Measurements from ENCODE around the gene BRSK2. TPM values are rescaled to one million over a fixed set of nuclear protein-coding genes. Genes with fewer than 3 reads are reported as not detected.

Gene BRSK2
- total RNA-seq, 3 donors from 2014 or later = 0.15 to 0.80 (median 0.66) TPM

DNA sequence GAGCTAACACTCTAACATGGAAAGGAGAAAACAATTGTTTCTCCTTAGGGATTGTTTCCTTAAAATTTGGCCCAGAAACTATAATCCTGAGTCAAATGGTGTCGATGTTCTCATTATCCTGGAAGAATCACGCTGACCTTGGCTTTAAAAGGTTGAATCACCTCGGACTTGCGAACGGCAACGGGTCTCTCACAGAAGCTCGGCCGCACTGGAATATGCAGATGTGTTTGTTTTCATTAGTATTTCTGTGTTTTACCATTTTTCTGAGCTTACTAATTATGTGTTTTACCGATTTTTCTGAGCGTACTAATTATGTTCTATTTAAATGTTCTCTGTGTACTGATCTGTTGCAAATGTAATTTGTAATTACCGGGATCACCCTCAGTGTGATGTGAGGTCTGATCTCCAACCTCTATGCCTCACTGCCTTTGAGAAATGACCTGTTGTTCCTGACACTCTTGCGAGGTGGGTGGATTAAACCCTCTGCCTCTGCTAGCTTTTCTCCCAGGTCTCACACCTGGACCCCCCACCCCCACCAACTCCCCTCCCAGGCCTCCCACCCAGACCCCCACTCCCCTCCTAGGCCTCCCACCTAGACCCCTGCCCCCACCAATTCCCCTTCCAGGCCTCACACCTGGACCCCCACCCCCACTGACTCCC is 38.3 kb upstream of the BRSK2 start:
- no peak for DNase-seq (ENCODE audit: low spot score in 2 of 2)
- Histone ChIP-seq H3K27ac (no peak overlapping the region), H3K36me3 (no peaks in the 10 kb centered on the region), H3K27me3 (peaks cover 0 to 14% of the 10 kb centered on the region in 2 donors), H3K4me1 (no peaks in the 10 kb centered on the region), H3K9me3 (no peaks in the 10 kb centered on the region), H3K4me3 (no peak overlapping the region)
- TF ChIP-seq, protein P1, sequence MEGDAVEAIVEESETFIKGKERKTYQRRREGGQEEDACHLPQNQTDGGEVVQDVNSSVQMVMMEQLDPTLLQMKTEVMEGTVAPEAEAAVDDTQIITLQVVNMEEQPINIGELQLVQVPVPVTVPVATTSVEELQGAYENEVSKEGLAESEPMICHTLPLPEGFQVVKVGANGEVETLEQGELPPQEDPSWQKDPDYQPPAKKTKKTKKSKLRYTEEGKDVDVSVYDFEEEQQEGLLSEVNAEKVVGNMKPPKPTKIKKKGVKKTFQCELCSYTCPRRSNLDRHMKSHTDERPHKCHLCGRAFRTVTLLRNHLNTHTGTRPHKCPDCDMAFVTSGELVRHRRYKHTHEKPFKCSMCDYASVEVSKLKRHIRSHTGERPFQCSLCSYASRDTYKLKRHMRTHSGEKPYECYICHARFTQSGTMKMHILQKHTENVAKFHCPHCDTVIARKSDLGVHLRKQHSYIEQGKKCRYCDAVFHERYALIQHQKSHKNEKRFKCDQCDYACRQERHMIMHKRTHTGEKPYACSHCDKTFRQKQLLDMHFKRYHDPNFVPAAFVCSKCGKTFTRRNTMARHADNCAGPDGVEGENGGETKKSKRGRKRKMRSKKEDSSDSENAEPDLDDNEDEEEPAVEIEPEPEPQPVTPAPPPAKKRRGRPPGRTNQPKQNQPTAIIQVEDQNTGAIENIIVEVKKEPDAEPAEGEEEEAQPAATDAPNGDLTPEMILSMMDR (IDR thresholded peaks at IDR 0.05) = no peak
- no peak for TF ChIP-seq POLR2AphosphoS5 (IDR thresholded peaks at IDR 0.05)
- no peak for TF ChIP-seq POLR2A (IDR thresholded peaks at IDR 0.05)
- intact Hi-C loops (cut with DNase I; ENCODE audit: low total_unique reads) = no loop called here

DNA sequence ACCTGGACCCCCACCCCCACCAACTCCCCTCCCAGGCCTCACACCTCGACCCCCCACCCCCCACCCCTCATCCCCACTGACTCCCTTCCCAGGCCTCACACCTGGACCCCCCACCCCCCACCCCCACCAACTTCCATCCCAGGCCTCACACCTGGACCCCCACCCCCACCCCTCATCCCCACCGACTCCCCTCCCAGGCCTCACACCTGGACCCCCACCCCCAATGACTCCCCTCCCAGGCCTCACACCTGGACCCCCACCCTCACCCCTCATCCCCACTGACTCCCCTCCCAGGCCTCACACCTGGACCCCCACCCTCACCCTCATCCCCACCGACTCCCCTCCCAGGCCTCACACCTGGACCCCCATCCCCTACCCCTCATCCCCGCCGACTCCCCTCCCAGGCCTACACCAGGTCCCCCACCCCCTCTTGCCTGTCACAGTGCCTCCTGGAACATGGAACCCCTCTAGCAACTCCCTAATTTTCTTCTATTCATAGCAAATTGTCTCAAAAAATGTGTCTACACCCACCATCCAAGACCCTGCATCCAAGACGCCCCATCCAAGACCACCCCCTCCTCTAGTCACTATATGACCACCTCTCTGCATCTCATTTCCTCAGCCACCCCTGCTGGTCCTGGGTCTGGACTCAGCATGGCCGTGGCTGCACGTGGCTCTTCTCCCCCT is 36.9 kb upstream of the BRSK2 start:
- no peak overlapping the region for H3K4me3 ChIP-seq
- TF ChIP-seq, protein P1 (IDR thresholded peaks at IDR 0.05) = no peak
- no peak for TF ChIP-seq POLR2A (IDR thresholded peaks at IDR 0.05)
- no peak for TF ChIP-seq POLR2AphosphoS5 (IDR thresholded peaks at IDR 0.05)
- intact Hi-C loops (cut with DNase I; ENCODE audit: low total_unique reads) = no loop called here
- no peaks in the 10 kb centered on the region for H3K4me1 ChIP-seq
- H3K27ac ChIP-seq = no peak overlapping the region
- no peaks in the 10 kb centered on the region for H3K36me3 ChIP-seq
- H3K27me3 ChIP-seq = peaks cover 0 to 14% of the 10 kb centered on the region in 2 donors
- no peak for DNase-seq (ENCODE audit: low spot score in 2 of 2)
- no peaks in the 10 kb centered on the region for H3K9me3 ChIP-seq

DNA sequence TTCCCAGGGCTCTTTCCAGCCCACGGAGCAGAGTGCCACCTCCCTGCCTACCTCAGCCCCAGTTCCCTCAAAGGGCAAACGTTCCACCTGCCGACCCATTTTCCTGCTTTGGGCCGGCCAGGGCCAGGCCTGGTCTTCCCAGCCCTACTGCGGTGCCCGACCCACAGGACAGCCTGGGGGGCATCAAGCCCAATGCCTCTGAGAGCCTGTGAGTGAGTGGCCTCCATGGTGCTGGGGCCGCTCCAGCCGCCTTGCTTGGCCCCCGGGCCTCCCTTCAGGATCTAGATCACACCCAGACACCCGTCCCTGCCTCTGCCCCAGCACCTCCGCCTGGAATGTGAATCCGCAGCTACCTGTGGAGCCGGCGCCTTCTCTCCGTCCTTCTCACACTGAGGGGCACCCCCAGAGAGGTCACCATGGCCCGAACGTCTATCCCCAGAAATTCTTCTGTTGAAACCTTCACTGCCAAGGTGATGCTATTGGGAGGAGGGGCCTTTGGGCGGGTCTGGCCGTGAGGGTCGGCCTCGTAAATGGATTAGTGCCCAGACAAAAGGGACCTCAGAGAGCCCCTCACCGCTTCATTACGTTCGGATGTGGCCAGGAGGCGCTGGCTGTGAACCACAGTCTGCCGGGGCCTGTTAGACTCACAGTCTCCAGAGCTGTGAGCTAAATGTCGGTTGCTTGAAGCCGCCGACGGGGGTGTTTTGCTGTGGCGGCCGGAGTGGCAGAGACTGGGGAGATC is 36.2 kb upstream of the BRSK2 start:
- no peak overlapping the region for H3K4me3 ChIP-seq
- no peak for TF ChIP-seq POLR2AphosphoS5 (IDR thresholded peaks at IDR 0.05)
- no peak for TF ChIP-seq POLR2A (IDR thresholded peaks at IDR 0.05)
- TF ChIP-seq, protein P1 (IDR thresholded peaks at IDR 0.05) = no peak
- no peak for DNase-seq (ENCODE audit: low spot score in 2 of 2)
- peaks cover 0 to 14% of the 10 kb centered on the region in 2 donors for H3K27me3 ChIP-seq
- intact Hi-C loops (cut with DNase I; ENCODE audit: low total_unique reads) = no loop called here
- H3K36me3 ChIP-seq = no peaks in the 10 kb centered on the region
- no peaks in the 10 kb centered on the region for H3K4me1 ChIP-seq
- H3K9me3 ChIP-seq = no peaks in the 10 kb centered on the region
- no peak overlapping the region for H3K27ac ChIP-seq

DNA sequence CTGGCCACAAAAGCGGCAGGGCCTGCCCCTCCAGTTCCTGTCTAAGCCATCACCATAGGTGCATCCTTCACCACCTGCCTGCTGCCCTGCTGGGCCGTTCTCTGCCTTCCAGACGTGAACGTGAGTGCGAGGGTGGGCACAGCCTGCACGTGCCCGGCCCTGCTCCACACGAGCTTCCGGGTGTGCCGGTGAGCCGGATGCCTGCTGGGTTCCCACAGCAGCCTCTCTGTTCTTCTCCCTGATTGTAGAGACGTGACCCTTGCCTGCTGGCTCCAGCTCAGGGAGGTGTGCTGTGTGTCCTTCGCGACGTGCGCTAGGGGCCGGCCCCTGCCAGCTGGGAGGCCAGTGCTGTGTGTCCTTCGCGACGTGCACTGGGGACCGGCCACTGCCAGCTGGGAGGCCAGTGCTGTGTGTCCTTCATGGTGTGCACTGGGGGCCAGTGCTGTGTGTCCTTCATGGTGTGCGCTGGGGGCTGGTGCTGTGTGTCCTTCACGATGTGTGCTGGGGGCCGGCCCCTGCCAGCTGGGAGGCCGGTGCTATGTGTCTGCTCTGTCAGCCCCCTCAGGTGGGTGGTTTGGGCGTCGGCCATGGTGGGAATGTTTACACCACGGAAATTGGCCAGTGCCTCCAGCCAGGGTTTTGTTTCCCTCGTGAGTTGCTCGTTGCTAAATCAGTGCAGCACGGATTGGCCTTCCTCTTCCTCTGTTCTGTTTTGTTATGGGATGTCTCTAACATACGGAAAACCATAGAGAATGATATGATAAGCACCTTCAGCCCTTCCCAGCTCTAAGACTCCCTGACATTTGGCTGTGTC is 35.4 kb upstream of the BRSK2 start:
- no peak for DNase-seq (ENCODE audit: low spot score in 2 of 2)
- intact Hi-C loops (cut with DNase I; ENCODE audit: low total_unique reads) = no loop called here
- Histone ChIP-seq H3K36me3 (no peaks in the 10 kb centered on the region), H3K27ac (no peak overlapping the region), H3K4me3 (no peak overlapping the region), H3K9me3 (no peaks in the 10 kb centered on the region), H3K4me1 (no peaks in the 10 kb centered on the region), H3K27me3 (peaks cover 0 to 9% of the 10 kb centered on the region in 2 donors)
- TF ChIP-seq, protein P1 (IDR thresholded peaks at IDR 0.05) = no peak
- TF ChIP-seq POLR2AphosphoS5 (IDR thresholded peaks at IDR 0.05) (no peak), POLR2A (IDR thresholded peaks at IDR 0.05) (no peak)

All from breast epithelium (tissue), 4 donors.